H1 (cell line): ENCODE data around the gene MUC2. TPM values are rescaled to one million over a fixed set of nuclear protein-coding genes. Genes with fewer than 3 reads are reported as not detected.

Experiments used
- CTCF ChIA-PET: fragments of 300-600 bp; sonication (Branson Sonifier 250); formaldehyde crosslinking; loops from one replicate; lab custom pipeline; 2021; ENCODE audit not compliant: partially characterized antibody; lab: Charles Lee
- POLR2A ChIA-PET: fragments of 300-600 bp; sonication (Branson Sonifier 250); formaldehyde crosslinking; loops from one replicate; lab custom pipeline; 2021; ENCODE audit warnings: inconsistent platforms; ENCODE audit not compliant: partially characterized antibody; lab: Charles Lee
- DNase-seq, 2 experiments: peaks; one replicate each; pipeline versions ENCODE4 v3.0.0 to v3.0.0-alpha.2; 2010 to 2022; ENCODE audit warnings: low spot score in 2 of 2, low read depth in 1 of 2, mixed read lengths in 1 of 2
- FAIRE-seq: peaks from 2 replicates; lab custom pipeline; 2011; peaks lifted over from hg19 to GRCh38; lab: Jason Lieb, UNC
- H2AFZ ChIP-seq: 2 replicates; pipeline ENCODE4 v1.8.1; 2012; ENCODE audit warnings: low read length, inconsistent platforms
- H2AK5ac ChIP-seq: 2 replicates; pipeline ENCODE4 v1.6.1; 2013; ENCODE audit warnings: low read depth, low read length
- H2BK120ac ChIP-seq: replicated peaks from 2 replicates; pipeline ENCODE3; 2013; ENCODE audit warnings: low read depth, low read length, inconsistent platforms
- H2BK12ac ChIP-seq: 2 replicates; pipeline ENCODE4 v1.6.1; 2013; ENCODE audit warnings: low read depth, low read length
- H2BK15ac ChIP-seq: 2 replicates; pipeline ENCODE4 v1.6.1; 2013; ENCODE audit warnings: low read length
- H2BK20ac ChIP-seq: 2 replicates; pipeline ENCODE4 v1.6.1; 2013; ENCODE audit warnings: low read length
- H2BK5ac ChIP-seq: 2 replicates; pipeline ENCODE4 v1.6.1; 2013; ENCODE audit warnings: low read depth, low read length
- H3K14ac ChIP-seq: 2 replicates; pipeline ENCODE4 v1.6.1; 2013; ENCODE audit warnings: inconsistent platforms; ENCODE audit not compliant: insufficient read length
- H3K18ac ChIP-seq: 2 replicates; pipeline ENCODE4 v1.6.1; 2013; ENCODE audit warnings: low read length; ENCODE audit errors: extremely low read depth
- H3K23ac ChIP-seq: 2 replicates; pipeline ENCODE4 v1.6.1; 2013; ENCODE audit warnings: inconsistent platforms; ENCODE audit not compliant: insufficient read length
- H3K23me2 ChIP-seq: 2 replicates; pipeline ENCODE4 v1.6.1; 2013; ENCODE audit warnings: low read depth, low read length
- H3K27ac ChIP-seq: 2 replicates; pipeline ENCODE4 v1.6.1; 2011; ENCODE audit warnings: low read depth, low read length, inconsistent platforms
- H3K27me3 ChIP-seq, 4 experiments: replicated peaks in 1 of 4; 1 replicate in 1 of 4; 2 replicates in 3 of 4; pipeline versions ENCODE4 v1.6.1 to v1.8.1; 2011 to 2013; ENCODE audit warnings: low read length in 3 of 4, mild to moderate bottlenecking in 3 of 4, inconsistent platforms in 2 of 4, mixed read lengths in 2 of 4, moderate library complexity in 1 of 4; ENCODE audit not compliant: control insufficient read depth in 3 of 4, insufficient read depth in 3 of 4; ENCODE audit errors: extremely low read depth in 1 of 4
- H3K36me3 ChIP-seq, 4 experiments: 2 replicates each; pipeline versions ENCODE4 v1.6.1 to v1.8.1; 2011 to 2013; ENCODE audit warnings: mild to moderate bottlenecking in 4 of 4, low read length in 3 of 4, moderate library complexity in 2 of 4, control low read depth in 1 of 4, inconsistent platforms in 1 of 4; ENCODE audit not compliant: insufficient read depth in 4 of 4, control insufficient read depth in 2 of 4
- H3K4ac ChIP-seq: replicated peaks from 2 replicates; pipeline ENCODE3; 2013; ENCODE audit warnings: low read length, low read depth, mixed read lengths, inconsistent platforms; ENCODE audit not compliant: insufficient read length
- H3K4me1 ChIP-seq, 4 experiments: replicated peaks in 1 of 4; 1 replicate in 1 of 4; 2 replicates in 3 of 4; pipeline versions ENCODE4 v1.6.1 to v1.8.1; 2011 to 2013; ENCODE audit warnings: low read length in 3 of 4, inconsistent platforms in 2 of 4, mixed read lengths in 1 of 4; ENCODE audit not compliant: insufficient read depth in 4 of 4, control insufficient read depth in 3 of 4
- H3K4me2 ChIP-seq, 2 experiments: 2 replicates each; pipeline versions ENCODE4 v1.6.1 to v1.8.1; 2011 to 2013; ENCODE audit warnings: low read depth in 2 of 2, low read length in 2 of 2, control low read depth in 1 of 2, inconsistent platforms in 1 of 2, mild to moderate bottlenecking in 1 of 2; ENCODE audit not compliant: insufficient read depth in 1 of 2
- H3K4me3 ChIP-seq, 4 experiments: fragments of 200-600, 300-600 bp in 1 of 4; sonication (generic), shearing (Covaris generic), sonication (Bioruptor Twin) in 1 of 4; 2 replicates each; pipeline versions ENCODE4 v1.5.1 to v1.8.1; 2011 to 2016; ENCODE audit warnings: low read length in 4 of 4, low read depth in 3 of 4, control low read depth in 2 of 4, inconsistent platforms in 2 of 4, mild to moderate bottlenecking in 2 of 4, mixed read lengths in 1 of 4, moderate library complexity in 1 of 4; ENCODE audit not compliant: insufficient read depth in 2 of 4; ENCODE audit errors: extremely low read depth in 1 of 4
- H3K56ac ChIP-seq: replicated peaks from 2 replicates; pipeline ENCODE3; 2013; ENCODE audit warnings: low read depth, mild to moderate bottlenecking, mixed read lengths, low read length, inconsistent platforms; ENCODE audit not compliant: insufficient read length
- H3K79me1 ChIP-seq: 2 replicates; pipeline ENCODE4 v1.6.1; 2013; ENCODE audit warnings: low read depth, low read length, control low read depth
- H3K79me2 ChIP-seq, 2 experiments: 2 replicates each; pipeline versions ENCODE4 v1.6.1 to v1.8.1; 2012 to 2013; ENCODE audit warnings: low read length in 2 of 2, mild to moderate bottlenecking in 2 of 2, inconsistent platforms in 1 of 2; ENCODE audit not compliant: insufficient read depth in 2 of 2, control insufficient read depth in 1 of 2
- H3K9ac ChIP-seq, 4 experiments: replicated peaks in 1 of 4; 1 replicate in 1 of 4; 2 replicates in 3 of 4; pipeline versions ENCODE4 v1.6.1 to v1.8.1; 2011 to 2013; ENCODE audit warnings: low read depth in 3 of 4, low read length in 3 of 4, control low read depth in 2 of 4, mild to moderate bottlenecking in 2 of 4, moderate library complexity in 2 of 4, inconsistent platforms in 1 of 4; ENCODE audit errors: extremely low read depth in 1 of 4
- H3K9me3 ChIP-seq, 2 experiments: 2 replicates each; pipeline versions ENCODE4 v1.6.1 to v1.8.1; 2012 to 2013; ENCODE audit warnings: mild to moderate bottlenecking in 2 of 2, moderate library complexity in 2 of 2, control low read depth in 1 of 2, inconsistent platforms in 1 of 2, low read depth in 1 of 2, low read length in 1 of 2, mixed read lengths in 1 of 2; ENCODE audit not compliant: insufficient read depth in 2 of 2
- H4K20me1 ChIP-seq, 2 experiments: replicated peaks in 1 of 2; 2 replicates each; pipeline versions ENCODE3 to v1.8.1; 2011 to 2013; ENCODE audit warnings: inconsistent platforms in 2 of 2, low read length in 2 of 2, mild to moderate bottlenecking in 1 of 2; ENCODE audit not compliant: insufficient read depth in 2 of 2, control insufficient read depth in 1 of 2
- H4K5ac ChIP-seq: 2 replicates; pipeline ENCODE4 v1.6.1; 2013; ENCODE audit warnings: low read length, low read depth, mixed read lengths, inconsistent platforms; ENCODE audit not compliant: insufficient read length
- H4K8ac ChIP-seq: 2 replicates; pipeline ENCODE4 v1.8.0; 2013; ENCODE audit warnings: mild to moderate bottlenecking, moderate library complexity, low read length, inconsistent platforms; ENCODE audit not compliant: insufficient read depth; ENCODE audit errors: extremely low read depth
- H4K91ac ChIP-seq: replicated peaks from 2 replicates; pipeline ENCODE3; 2013; ENCODE audit warnings: low read length, mixed read lengths, inconsistent platforms; ENCODE audit not compliant: insufficient read length
- WGBS, 2 experiments: shearing (Covaris generic) in 1 of 2; methylation state at CpG; one replicate each; pipeline versions ENCODE4 v1.1.6 to v1.1.7; 2013 to 2015; ENCODE audit warnings: low lambda C conversion rate in 2 of 2, mixed read lengths in 2 of 2, inconsistent platforms in 1 of 2, low coverage in 1 of 2, missing lambda C conversion rate in 1 of 2; ENCODE audit not compliant: insufficient replicate concordance in 2 of 2, insufficient coverage in 1 of 2, insufficient read length in 1 of 2; ENCODE audit errors: extremely low coverage in 1 of 2, missing lambda C conversion rate in 1 of 2; 5-methylcytosine and 5-hydroxymethylcytosine counted together
- polyA plus RNA-seq, 7 experiments: library from polyadenylated mRNA; depleted of rRNA in 3 of 7; stranded (reverse) in 5 of 7; unstranded in 2 of 7; fragments of >200 nt in 5 of 7; fragments of 200-250 nt in 2 of 7; gene quantifications; 1 replicate in 5 of 7; 2 replicates in 1 of 7; 4 replicates in 1 of 7; pipeline versions ENCODE4 v1.2.1 to v1.2.3, GENCODE V29; 2011 to 2013; ENCODE audit warnings: missing spikeins in 2 of 7, mixed read lengths in 2 of 7
- total RNA-seq: library from RNA; stranded (reverse); fragmentation: NEBNext Ultra II Directional; extraction: Animal tissue kit (Norgen Biotek cat#: 25700); gene quantifications from 2 replicates; pipeline ENCODE4 v1.2.1, GENCODE V29; 2021
- TF ChIP-seq, protein P1 (sequence below): IDR thresholded peaks from 2 replicates; pipeline ENCODE4 v1.6.1; 2011; ENCODE audit warnings: low read depth, mild to moderate bottlenecking, low read length; ENCODE audit not compliant: insufficient read depth

MUC2 gene
- total and polyA plus RNA-seq, 2 of the 8 experiments (the other 6 are each of a cell fraction or from before 2014, with no cell fraction given) = not detected

DNA sequence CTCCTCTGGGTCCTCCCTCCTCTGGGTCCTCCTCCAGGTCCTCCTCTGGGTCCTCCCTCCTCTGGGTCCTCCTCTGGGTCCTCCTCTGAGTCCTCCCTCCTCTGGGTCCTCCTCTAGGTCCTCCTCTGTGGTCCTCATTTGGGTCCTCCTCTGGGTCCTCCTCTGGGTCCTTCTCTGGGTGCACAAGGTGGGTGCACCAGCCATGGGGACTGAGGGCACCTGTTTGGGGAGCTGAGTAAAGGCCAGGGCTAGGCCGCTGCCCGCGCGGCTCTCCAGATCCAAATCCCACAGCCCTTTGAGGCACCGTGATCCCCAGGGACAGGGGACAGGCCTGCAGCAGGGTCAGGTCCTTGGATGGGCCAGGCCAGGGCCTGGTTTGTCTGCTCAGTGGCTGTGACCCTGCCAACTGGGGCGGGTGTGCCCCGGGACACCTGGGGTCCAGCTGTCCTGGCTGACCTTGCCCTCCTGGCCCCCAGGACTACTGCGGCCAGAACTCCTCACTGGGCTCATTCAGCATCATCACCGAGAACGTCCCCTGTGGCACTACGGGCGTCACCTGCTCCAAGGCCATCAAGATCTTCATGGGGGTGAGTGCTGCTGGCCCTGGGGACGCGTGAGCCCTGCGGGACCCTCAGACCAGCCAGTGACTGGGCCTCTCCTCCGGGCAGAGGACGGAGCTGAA lies 12.7 kb downstream of the MUC2 start:
- H3K23me2 ChIP-seq = no peaks in the 10 kb centered on the region
- no peak overlapping the region for H3K4ac ChIP-seq
- peaks cover 2% of the 10 kb centered on the region; the same call in 1 of the 2 replicates for H3K79me1 ChIP-seq
- H3K23ac ChIP-seq = no peak overlapping the region
- H3K79me2 ChIP-seq = no peaks in the 10 kb centered on the region
- DNase-seq (no peak), FAIRE-seq (no peak)
- H3K18ac ChIP-seq = no peak overlapping the region
- no peak overlapping the region for H2AK5ac ChIP-seq
- H4K8ac ChIP-seq = no peak overlapping the region; the same call in 1 of the 2 replicates
- H4K91ac ChIP-seq = no peak overlapping the region
- no peaks in the 10 kb centered on the region for H3K4me1 ChIP-seq
- TF ChIP-seq, protein P1, sequence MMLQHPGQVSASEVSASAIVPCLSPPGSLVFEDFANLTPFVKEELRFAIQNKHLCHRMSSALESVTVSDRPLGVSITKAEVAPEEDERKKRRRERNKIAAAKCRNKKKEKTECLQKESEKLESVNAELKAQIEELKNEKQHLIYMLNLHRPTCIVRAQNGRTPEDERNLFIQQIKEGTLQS = no peak
- no peak overlapping the region for H2BK12ac ChIP-seq
- peaks cover 0 to 4% of the 10 kb centered on the region in 2 experiments for H4K20me1 ChIP-seq
- H3K9me3 ChIP-seq = peaks cover 19 to 35% of the 10 kb centered on the region in 2 experiments
- peaks cover 0 to 3% (median 0%) of the 10 kb centered on the region in 4 experiments; a peak in 1 of 8 replicates for H3K36me3 ChIP-seq
- no peak overlapping the region for H2BK5ac ChIP-seq
- H3K4me2 ChIP-seq = no peak overlapping the region
- H2BK15ac ChIP-seq = no peak overlapping the region
- no peak overlapping the region for H4K5ac ChIP-seq
- H2BK120ac ChIP-seq = no peak overlapping the region
- CTCF ChIA-PET = no interaction called here
- H2AFZ ChIP-seq = no peak overlapping the region
- no peak overlapping the region for H3K9ac ChIP-seq
- POLR2A ChIA-PET = no interaction called here
- H3K27me3 ChIP-seq = no peaks in the 10 kb centered on the region; a peak in 1 of 7 replicates
- no peak overlapping the region for H3K27ac ChIP-seq
- H3K14ac ChIP-seq = no peak overlapping the region
- H3K4me3 ChIP-seq = no peak overlapping the region
- WGBS, 2 experiments = 86% methylated on average over 16 of the region's 17 CpGs; no CpG with 5 or more reads in 1 of the 2 experiments
- H3K56ac ChIP-seq = no peak overlapping the region
- H2BK20ac ChIP-seq = no peak overlapping the region
